HFFc6 (cell line): Measurements from ENCODE around the gene CCDC146. TPM values are rescaled to one million over a fixed set of nuclear protein-coding genes. Genes with fewer than 3 reads are reported as not detected.
A peak's percentile ranks its signal among the peaks of the same experiment; 100 is the strongest.
"Not testable (repeated sequence)": the region's sequence is repeated elsewhere in the genome, so short reads cannot be mapped to it uniquely, and the experiment has no call there.

Experiments used
- DNase-seq: peaks from one replicate; pipeline ENCODE4 v3.0.0-alpha.2; 2018
- H3K27ac Mint-ChIP-seq: 2 replicates; pipeline ENCODE4 v1.8.0; 2020; ENCODE audit warnings: mild to moderate bottlenecking, mixed read lengths
- H3K27me3 Mint-ChIP-seq: 2 replicates; pipeline ENCODE4 v1.8.0; 2021; ENCODE audit warnings: mild to moderate bottlenecking, moderate library complexity, mixed read lengths; ENCODE audit not compliant: insufficient read depth
- H3K36me3 Mint-ChIP-seq: 2 replicates; pipeline ENCODE4 v1.8.0; 2021; ENCODE audit warnings: low read depth, mixed read lengths
- H3K4me1 Mint-ChIP-seq: 2 replicates; pipeline ENCODE4 v1.8.0; 2020; ENCODE audit warnings: low read depth, mixed read lengths
- H3K4me3 Mint-ChIP-seq: 2 replicates; pipeline ENCODE4 v1.8.0; 2020; ENCODE audit warnings: mild to moderate bottlenecking, moderate library complexity, mixed read lengths
- H3K9me3 Mint-ChIP-seq: 2 replicates; pipeline ENCODE4 v1.8.0; 2020; ENCODE audit warnings: mild to moderate bottlenecking, mixed read lengths
- CTCF ChIP-seq: fragments of 200-600 bp; sonication (generic); IDR thresholded peaks from 2 replicates; pipeline ENCODE4 v1.5.0; 2021; ENCODE audit warnings: antibody characterized with exemption, mild to moderate bottlenecking
- total RNA-seq, 6 experiments: library from RNA; stranded (reverse); fragmentation: NEBNext Ultra II Directional; extraction: Animal tissue kit (Norgen Biotek cat#: 25700); gene quantifications; 2 replicates in 1 of 6; 3 replicates in 5 of 6; pipeline ENCODE4 v1.2.3, GENCODE V29; 2021

CCDC146 gene
- total RNA-seq, 6 experiments from 2014 or later, result 0.09 to 0.70 (median 0.57) TPM

DNA sequence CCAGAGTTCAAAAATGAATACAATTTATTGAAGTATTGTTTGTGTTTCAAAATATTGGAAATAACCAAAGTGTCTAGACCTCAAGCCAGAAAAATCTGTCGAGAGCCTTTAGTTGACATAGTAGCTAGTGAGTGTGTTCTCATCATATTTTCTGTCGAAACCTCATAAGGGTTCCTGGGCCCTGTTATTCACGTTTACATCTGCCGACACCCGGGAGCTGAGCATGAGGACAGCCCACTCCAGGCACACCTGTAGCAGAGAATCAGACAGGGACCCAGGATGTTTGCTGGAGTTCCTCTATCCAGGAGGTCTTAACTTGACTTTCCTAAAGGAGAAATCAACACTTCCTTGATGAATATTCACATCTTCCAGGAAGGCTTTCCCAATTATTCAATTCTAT is 149.4 kb downstream of the CCDC146 start:
- Mint-ChIP-seq H3K4me3 (no peak overlapping the region), H3K9me3 (peaks cover 4% of the 10 kb centered on the region), H3K4me1 (peaks cover 29% of the 10 kb centered on the region), H3K27ac (no peak overlapping the region), H3K27me3 (peaks cover 13% of the 10 kb centered on the region), H3K36me3 (peaks cover 5% of the 10 kb centered on the region; the same call in 1 of the 2 replicates)
- no peak for DNase-seq
- TF ChIP-seq CTCF, result no peak

DNA sequence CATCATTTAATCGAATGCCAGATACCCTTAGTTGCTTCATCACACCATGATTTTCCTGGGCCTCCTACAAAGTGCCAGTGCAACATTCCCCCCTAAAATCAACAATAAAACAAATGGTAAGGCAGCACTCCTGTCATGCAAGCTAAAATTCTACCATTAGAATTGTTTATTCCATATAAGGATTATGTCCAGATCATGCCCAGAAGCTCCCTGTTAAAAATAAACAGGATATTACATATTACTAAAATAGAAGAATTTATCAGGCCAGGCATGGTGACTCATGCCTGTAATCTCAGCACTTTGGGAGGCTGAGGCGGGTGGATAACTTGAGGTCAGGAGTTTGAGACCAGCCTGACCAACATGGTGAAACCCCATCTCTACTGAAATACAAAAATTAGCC is 153.2 kb downstream of the CCDC146 start:
- not testable (repeated sequence) for H3K27ac Mint-ChIP-seq

DNA sequence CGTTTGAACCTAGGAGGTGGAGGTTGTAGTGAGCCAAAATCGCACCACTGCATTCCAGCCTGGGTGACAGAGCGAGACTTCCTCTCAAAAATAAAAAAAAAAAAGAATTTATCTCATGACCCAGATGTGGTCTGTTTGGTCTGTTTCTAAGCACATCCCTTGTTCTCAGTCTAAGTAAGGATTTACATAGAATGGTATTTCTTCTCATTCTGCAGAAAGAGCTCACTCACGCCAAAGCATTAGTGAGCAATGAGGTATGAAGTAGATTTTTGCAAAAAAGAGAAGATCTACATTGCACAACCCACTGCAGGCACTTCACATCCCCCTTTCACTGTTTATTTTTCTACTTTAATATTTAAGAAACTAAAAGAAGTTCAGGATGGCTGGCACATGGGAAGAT is 153.7 kb downstream of the CCDC146 start:
- Mint-ChIP-seq H3K36me3 (no peaks in the 10 kb centered on the region), H3K27ac (no peak overlapping the region), H3K4me1 (peaks cover 15% of the 10 kb centered on the region), H3K4me3 (no peak overlapping the region), H3K27me3 (peaks cover 5% of the 10 kb centered on the region), H3K9me3 (no peaks in the 10 kb centered on the region; the same call in 1 of the 2 replicates)
- TF ChIP-seq CTCF, result no peak
- no peak for DNase-seq

More for the DNA sequence above, 153.2 kb downstream of the CCDC146 start:
- DNase-seq, result peak; percentile 40
- not testable (repeated sequence) for H3K27me3 Mint-ChIP-seq, H3K9me3 Mint-ChIP-seq, H3K36me3 Mint-ChIP-seq, H3K4me3 Mint-ChIP-seq
- peaks cover 15% of the 10 kb centered on the region for H3K4me1 Mint-ChIP-seq

GRCh38 chr7:77281780-77282478 is 159.5 kb downstream of the CCDC146 start:
- Mint-ChIP-seq H3K4me1 (no peaks in the 10 kb centered on the region), H3K27ac (no peak overlapping the region), H3K36me3 (no peaks in the 10 kb centered on the region), H3K4me3 (no peak overlapping the region), H3K27me3 (peaks cover 15% of the 10 kb centered on the region), H3K9me3 (no peaks in the 10 kb centered on the region)
- no peak for TF ChIP-seq CTCF
- DNase-seq, result no peak

DNA sequence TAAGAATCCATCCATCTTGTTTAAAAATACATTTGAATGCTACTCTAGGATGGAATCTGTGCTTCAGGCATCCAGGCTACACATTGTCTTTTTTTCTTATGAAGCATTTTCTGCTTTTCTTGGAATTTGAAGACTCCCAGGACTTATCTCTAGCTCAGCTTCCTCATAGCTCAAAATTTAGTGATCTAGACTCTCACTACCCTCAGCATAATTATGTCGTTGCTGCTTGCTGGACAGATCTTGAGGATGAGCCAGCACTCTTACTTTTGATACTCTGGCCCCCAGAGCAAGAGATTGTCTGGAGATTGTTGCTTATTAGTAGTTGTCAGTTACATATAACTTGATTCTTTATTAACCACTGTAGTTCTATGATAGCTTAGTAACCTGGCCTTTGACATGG is 160.5 kb downstream of the CCDC146 start:
- Mint-ChIP-seq H3K4me1 (no peaks in the 10 kb centered on the region), H3K27me3 (peaks cover 18% of the 10 kb centered on the region), H3K36me3 (no peaks in the 10 kb centered on the region), H3K27ac (no peak overlapping the region), H3K9me3 (no peaks in the 10 kb centered on the region), H3K4me3 (no peak overlapping the region)
- no peak for DNase-seq
- TF ChIP-seq CTCF, result no peak

DNA sequence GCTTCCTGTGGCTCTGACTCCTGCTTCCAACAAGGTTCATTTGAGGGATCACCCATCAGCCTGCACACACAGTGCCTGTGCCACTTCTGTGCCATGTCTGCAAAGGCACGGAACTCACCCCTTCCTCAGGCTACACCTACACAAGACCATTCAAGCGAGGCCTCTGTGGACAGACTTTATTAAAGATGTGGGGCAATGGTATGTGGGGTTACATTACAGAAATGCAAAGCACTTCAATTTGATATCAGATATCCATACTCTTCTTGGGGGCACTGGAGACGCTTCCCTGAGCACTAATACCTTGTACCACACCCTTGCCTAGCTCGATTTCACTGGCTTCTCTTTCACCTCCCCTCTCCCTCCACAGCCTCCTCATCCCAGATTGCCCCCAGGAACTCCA is 161.6 kb downstream of the CCDC146 start:
- Mint-ChIP-seq H3K27me3 (peaks cover 20% of the 10 kb centered on the region), H3K36me3 (no peaks in the 10 kb centered on the region), H3K27ac (no peak overlapping the region), H3K4me3 (no peak overlapping the region), H3K4me1 (peaks cover 2% of the 10 kb centered on the region; the same call in 1 of the 2 replicates), H3K9me3 (no peaks in the 10 kb centered on the region)
- TF ChIP-seq CTCF, result no peak
- no peak for DNase-seq
